BJ (cell line): ENCODE results near the gene MYO18A. TPM values are rescaled to one million over a fixed set of nuclear protein-coding genes. Genes with fewer than 3 reads are reported as not detected.
"Not testable (repeated sequence)": the region's sequence is repeated elsewhere in the genome, so short reads cannot be mapped to it uniquely, and the experiment has no call there.

Source experiments
- CTCF ChIA-PET: fragments of 350-600 bp; formaldehyde crosslinking; extraction: SDS; loops from one replicate; lab custom pipeline; 2021; ENCODE audit warnings: antibody characterized with exemption, inconsistent platforms; lab: Yijun Ruan, JAX
- POLR2A ChIA-PET: fragments of 300-600 bp; sonication (Branson Sonifier 250); formaldehyde crosslinking; extraction: SDS; loops from one replicate; lab custom pipeline; 2021; ENCODE audit warnings: antibody characterized with exemption; lab: Charles Lee
- DNase-seq: peaks from one replicate; pipeline ENCODE4 v3.0.0-alpha.2; 2011; ENCODE audit warnings: low read depth
- H3K27me3 ChIP-seq: 2 replicates; pipeline ENCODE4 v1.6.0; 2011; ENCODE audit warnings: low read length; ENCODE audit not compliant: control insufficient read depth, insufficient read depth
- H3K36me3 ChIP-seq: 2 replicates; pipeline ENCODE4 v1.5.1; 2011; ENCODE audit warnings: low read length; ENCODE audit not compliant: control insufficient read depth, insufficient read depth
- H3K4me3 ChIP-seq: 2 replicates; pipeline ENCODE4 v1.5.1; 2011; ENCODE audit warnings: low read depth, mild to moderate bottlenecking, control low read depth, low read length
- CTCF ChIP-seq: IDR thresholded peaks from 2 replicates; pipeline ENCODE4 v1.5.1; 2011; ENCODE audit warnings: low read depth, mild to moderate bottlenecking, control low read depth, inconsistent platforms, low read length, moderate library complexity; ENCODE audit not compliant: insufficient read depth
- polyA plus RNA-seq: library from polyadenylated mRNA; depleted of rRNA; stranded (reverse); fragments of >200 nt; gene quantifications from 2 replicates; pipeline ENCODE4 v1.2.3, GENCODE V29; 2011

Gene MYO18A
- polyA plus RNA-seq, 1 experiment, result 12.0 TPM

DNA sequence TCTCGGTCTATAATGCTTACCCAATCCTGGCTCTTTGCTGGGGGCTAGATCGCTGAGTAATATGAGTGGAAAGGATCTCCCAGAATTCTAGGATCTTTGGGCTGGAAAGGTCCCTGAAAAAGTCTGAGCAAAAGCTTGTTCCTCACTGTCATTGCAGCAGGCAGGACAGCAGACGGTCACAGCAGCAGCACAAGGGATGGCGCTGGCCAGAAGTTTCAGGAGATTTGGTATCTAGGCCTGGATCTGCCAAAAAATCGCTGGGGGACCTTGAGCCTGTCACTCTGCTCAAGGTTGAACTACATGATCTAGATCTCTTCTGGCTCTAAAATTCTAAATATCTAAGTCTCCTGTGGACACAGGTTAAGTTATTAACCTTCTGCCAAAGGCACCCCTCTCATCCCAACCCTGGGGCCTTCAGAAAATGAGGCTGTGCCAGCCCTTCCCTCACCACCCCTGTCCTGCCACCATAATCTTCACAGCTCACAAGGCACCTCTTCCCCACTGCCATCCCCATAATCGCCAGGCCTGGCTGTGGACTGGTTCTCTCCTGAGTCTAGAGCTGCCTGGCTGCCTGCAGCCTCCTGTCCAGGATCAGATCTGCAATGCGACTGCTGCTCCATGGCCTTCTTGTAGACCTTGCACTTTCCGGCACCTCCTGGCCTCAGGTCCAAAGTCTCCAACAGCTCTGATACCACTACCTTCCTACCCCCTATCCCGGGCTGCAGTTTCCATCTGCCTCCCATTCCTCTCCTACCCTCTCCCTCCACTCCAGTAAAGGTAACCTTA lies 10.2 kb downstream of the MYO18A start:
- no peaks in the 10 kb centered on the region for H3K27me3 ChIP-seq
- H3K4me3 ChIP-seq, result no peak overlapping the region
- H3K36me3 ChIP-seq, result peaks cover 10% of the 10 kb centered on the region
- POLR2A ChIA-PET, result no interaction called here
- DNase-seq, result no peak
- no peak for TF ChIP-seq CTCF
- CTCF ChIA-PET, result interaction anchor here (1.0 kb wide), 1 partner anchor 10 kb away, joined by 4 read pairs; the partner anchor contains the start of gene MYO18A

- H3K36me3 ChIP-seq, DNase-seq, POLR2A ChIA-PET, H3K27me3 ChIP-seq, CTCF ChIA-PET, H3K4me3 ChIP-seq: not testable (repeated sequence)
Observed at GRCh38 chr17:29168759-29169126, 11.5 kb downstream of the MYO18A start.

GRCh38 chr17:29168079-29168758 lies 12.0 kb downstream of the MYO18A start:
- POLR2A ChIA-PET, result no interaction called here
- DNase-seq, result no peak
- CTCF ChIA-PET, result interaction anchor here (0.6 to 1.2 kb wide), 4 partner anchors 12 to 51 kb away, joined by 3 to 5 read pairs (median 4); partner anchors contain the start of gene MYO18A
- Histone ChIP-seq H3K27me3 (no peaks in the 10 kb centered on the region), H3K36me3 (peaks cover 10% of the 10 kb centered on the region), H3K4me3 (no peak overlapping the region)
- no peak for TF ChIP-seq CTCF

DNA sequence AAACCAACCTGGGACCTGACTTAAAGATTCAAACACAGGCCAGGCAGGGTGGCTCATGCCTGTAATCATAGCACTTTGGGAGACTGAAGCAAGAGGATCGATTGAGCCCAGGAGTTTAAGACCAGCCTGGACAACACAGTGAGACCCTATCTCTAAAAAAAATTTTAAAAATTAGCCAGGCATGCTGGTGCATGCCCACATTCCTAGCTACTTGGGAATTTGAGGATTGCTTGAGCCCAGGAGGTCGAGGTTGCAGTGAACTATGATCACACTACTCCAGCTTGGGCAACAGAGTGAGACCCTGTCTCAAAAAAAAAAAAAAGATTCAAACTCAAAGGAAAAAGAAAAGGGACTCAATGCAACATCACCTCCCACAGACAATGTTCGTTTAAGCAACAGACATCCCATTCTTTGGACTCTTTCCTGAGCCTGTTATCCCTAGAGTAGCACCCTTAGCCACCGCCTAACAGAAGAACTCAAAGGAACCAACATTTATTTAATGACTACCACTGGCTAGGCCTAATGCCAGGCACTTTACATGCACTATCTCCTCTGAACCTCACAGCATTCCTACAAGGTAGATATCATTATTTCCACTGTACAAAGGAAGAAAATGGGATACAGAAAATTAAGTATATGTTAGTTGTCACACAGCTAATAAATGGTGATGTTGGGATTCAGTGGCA lies 12.7 kb downstream of the MYO18A start:
- Histone ChIP-seq H3K27me3 (no peaks in the 10 kb centered on the region), H3K4me3 (no peak overlapping the region), H3K36me3 (peaks cover 10% of the 10 kb centered on the region)
- CTCF ChIA-PET, result interaction anchor here (0.6 to 4.6 kb wide), 6 partner anchors 9 to 52 kb away, joined by 3 to 22 read pairs (median 4); partner anchors contain the start of gene MYO18A
- TF ChIP-seq CTCF, result no peak
- POLR2A ChIA-PET, result no interaction called here
- no peak for DNase-seq

- ChIA-PET CTCF (interaction anchor here (0.8 to 4.6 kb wide), 5 partner anchors 10 to 53 kb away, joined by 3 to 22 read pairs (median 3); partner anchors contain the start of gene MYO18A), POLR2A (no interaction called here)
- TF ChIP-seq CTCF, result no peak
- no peak for DNase-seq
- H3K36me3 ChIP-seq, result peaks cover 10% of the 10 kb centered on the region
- H3K27me3 ChIP-seq, result no peaks in the 10 kb centered on the region
- no peak overlapping the region for H3K4me3 ChIP-seq
Observed at GRCh38 chr17:29166507-29166887, 13.7 kb downstream of the MYO18A start.
